GF-D8 (cell line): ENCODE results near the gene KLF11.

ENCODE experiments used
- DNase-seq: peaks from one replicate; lab custom pipeline; 2025; lab: John Stamatoyannopoulos, UW

The KLF11 gene

GRCh38 chr2:10043256-10043905, at the start of gene KLF11:
KLF11 (plus strand) TSS chr2:10043550; CDS start chr2:10043717, 167 bp downstream.
- DNase-seq: peak; percentile 76

GRCh38 chr2:9994462-9994861, 48.9 kb upstream of the KLF11 start:
- DNase-seq: no peak

GRCh38 chr2:9995059-9995458, 48.3 kb upstream of the KLF11 start:
- no peak for DNase-seq

DNA sequence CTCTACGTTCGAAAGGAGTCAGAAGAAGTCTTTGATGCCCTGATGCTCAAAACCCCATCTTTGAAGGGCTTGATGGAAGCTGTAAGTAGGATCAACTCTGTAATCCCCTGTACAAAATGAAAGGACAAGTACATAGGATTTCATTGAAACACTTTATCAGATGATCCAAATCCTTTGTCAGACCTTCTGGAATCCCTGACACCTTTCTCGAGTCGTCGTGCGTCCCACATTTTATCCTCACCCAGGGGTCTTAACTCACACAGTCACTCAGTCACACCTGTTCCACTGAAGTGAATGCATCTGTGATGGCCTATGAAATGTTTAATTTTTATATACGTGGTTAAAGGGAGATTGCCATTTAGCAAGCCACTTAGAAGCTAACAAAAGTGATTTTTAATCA, 47.0 kb upstream of the KLF11 start:
- no peak for DNase-seq

DNA sequence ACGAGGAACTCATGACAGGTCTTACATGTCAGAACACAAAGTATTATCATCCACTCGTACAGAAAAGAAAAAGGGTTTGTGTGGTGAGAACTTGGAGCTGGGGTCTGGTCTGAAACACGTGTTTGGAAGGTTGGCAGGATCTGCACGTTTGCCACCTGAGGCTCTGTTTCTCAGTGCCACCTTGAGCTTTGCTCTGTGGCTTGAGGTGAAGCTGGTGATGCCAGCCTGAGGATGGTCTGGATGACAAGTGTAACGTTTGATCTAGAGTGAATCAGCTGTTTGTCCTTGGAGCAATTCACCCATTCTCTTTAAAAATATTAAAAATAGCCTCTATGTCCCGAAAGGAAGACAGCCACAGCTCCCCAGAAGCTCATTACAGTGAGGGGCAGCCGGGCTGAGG, 45.4 kb upstream of the KLF11 start:
- no peak for DNase-seq

DNA sequence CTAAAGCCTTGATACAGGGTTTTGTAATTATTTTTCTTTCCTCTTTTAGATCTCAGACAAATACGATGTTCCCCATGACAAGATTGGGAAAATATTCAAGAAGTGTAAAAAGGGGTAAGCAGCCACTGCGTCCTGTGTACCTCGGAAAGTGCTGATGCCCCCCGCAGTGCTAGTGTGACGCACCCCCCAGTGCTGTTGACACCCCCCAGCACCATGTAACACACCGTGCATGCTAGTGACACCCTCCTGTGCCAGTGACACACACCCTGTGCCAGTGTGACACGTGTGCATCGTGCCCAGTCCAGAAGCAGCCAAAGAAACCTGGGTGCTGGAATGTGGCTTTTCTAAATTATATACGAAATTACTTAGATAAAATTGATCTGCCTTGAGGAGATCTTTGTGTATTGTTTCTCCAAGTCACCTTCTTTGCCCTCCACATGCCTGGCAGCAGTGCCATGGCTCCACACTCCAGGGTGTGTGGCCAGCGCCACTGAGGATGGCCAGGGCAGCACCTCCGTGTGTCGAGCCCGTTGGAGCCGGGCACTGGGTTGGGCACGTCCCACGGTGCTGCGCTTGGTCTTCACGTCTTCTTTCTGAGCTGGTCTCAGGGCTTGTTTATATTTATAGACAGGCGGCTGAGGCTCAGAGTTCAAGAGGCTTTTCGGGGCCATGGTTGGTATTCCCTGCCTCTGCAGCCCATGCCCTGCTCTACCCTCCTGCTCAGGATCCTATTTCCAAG, 44.3 kb upstream of the KLF11 start:
- no peak for DNase-seq

- DNase-seq: no peak
Observed at GRCh38 chr2:9999693-10000092, 43.7 kb upstream of the KLF11 start.

GRCh38 chr2:10000541-10000940, 42.8 kb upstream of the KLF11 start:
- no peak for DNase-seq

GRCh38 chr2:10001586-10001985, 41.8 kb upstream of the KLF11 start:
- DNase-seq: no peak

- DNase-seq: no peak
Observed at GRCh38 chr2:10002109-10002508, 41.2 kb upstream of the KLF11 start.

DNA sequence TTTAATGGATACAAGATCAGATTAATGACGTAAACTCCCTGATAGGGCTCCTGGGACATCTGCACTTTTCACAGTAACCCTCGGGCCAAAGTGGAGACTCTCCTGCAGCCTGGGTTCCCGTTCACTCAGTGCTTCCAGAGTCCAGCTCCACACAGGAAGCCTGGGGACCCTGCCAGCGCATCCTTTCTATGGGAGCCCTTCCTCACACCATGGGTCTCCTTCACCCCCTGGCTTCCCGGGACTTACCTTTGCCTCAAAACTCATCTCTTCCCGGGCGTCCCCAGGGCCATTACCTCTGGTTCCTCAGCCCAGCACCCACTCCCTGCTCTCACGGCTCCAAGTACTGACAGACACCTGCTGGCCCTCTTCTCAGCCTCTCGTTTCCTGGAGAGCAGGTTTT, 40.7 kb upstream of the KLF11 start:
- no peak for DNase-seq

GRCh38 chr2:10003206-10004125, 39.9 kb upstream of the KLF11 start:
- DNase-seq: no peak

DNA sequence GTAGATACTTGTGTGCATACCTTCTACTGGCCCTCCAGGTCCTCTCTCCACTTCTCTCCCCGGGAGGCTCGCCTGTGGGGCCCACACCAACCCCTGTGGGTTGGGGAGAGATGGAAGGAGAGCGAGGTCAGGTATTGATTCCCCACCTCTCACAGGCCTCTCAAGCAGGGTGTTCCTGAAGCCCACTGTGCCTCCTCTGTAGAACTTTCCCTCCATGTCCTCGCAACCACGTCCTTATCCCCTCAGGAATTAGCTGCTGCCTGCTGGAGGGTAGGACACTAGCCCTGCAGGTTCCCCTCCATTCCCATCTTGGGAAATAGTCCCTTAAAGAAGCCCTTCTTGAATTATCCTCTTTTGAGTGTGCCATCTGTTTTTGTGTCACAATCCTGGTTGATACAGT, 38.9 kb upstream of the KLF11 start:
- no peak for DNase-seq

GRCh38 chr2:10004836-10005235, 38.5 kb upstream of the KLF11 start:
- no peak for DNase-seq

GRCh38 chr2:10005461-10006235, 37.7 kb upstream of the KLF11 start:
- no peak for DNase-seq

DNA sequence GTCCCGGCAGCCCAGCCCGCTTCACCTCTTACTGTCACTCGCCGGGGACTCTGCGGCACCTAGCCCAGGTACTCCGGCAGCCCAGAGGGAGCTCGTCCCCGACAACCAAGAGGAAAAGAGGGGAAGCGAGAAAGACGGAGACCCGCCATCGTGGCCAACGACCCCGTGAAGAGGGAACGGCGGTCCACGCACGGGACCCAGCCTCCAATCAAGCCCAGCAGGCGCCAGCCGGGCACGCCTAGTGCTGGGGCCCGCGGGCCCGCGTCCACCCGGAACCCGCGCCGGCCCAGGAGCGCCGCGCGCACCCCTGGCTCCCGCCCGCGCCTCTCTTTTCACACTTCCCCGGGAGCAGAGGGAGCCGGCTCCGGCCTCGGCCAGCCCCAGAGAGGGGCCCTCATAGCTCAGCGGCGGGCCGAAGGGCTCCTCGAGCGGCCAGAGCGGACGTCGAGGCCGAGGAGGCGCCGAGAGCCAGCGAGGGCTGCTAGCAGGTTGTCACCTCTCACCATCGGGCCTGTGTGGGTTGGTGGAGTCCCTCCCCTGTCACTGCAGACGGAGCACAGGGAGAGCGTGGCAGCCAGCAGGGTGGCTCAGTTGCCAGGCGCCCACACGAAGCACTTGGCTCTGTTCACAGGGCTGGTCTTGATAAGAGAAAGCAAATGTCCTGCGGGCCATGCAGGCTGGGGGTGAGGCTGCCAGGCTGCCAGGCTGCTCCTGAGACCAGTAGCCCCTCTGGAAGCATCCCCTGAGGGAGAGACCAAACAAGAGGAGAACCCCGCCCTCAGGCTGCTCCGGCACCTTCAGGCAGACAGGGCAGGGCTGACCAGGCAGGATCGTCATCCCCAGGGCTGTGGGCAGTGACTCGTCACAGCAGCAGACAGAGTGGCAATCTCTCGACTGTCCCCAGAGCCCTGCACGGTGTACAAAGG, 36.9 kb upstream of the KLF11 start:
- DNase-seq: no peak

- no peak for DNase-seq
Observed at GRCh38 chr2:10007435-10007834, 35.9 kb upstream of the KLF11 start.

DNA sequence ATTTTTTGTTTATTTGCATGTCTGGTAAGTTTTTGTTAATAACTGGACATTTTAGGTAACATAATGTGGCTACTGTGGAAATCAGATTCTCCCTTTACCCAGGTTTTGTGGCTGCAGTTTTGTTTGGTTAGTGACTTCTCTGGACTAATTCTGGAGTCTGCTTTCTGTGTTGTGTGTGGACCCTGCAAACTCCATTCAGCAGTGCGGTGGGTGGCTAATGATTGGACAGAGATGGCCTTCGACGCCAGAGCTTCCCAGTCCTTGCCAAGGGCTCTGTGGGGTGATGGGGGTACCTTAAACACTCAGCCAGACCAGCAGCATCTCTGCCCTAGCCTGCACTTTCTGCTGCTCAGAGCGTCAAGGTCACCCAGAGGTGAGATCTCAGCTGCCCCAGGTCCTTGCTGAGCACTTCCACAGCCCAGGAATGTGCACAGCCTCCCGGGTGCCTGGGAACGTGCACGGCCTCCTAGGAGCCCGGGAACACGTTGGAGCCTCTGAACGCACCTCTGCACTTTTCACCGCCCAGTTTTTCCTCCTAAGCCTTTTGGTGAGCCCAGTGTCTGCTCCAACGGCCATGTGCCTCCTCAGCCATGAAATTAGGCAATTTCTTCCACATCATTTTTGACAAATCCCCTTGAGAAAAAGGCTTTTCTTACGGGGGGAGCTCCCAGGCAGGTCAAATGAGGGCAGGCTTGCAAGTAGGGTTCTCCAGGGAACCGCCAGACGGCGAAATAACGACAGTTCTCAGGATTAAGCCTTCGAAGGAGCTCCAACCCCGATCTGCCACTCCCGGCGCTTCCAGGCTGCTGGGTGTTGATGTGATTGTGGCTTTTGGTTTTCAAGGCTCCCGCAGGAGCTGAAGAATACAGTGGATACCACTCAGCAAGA, 35.2 kb upstream of the KLF11 start:
- DNase-seq: no peak

DNA sequence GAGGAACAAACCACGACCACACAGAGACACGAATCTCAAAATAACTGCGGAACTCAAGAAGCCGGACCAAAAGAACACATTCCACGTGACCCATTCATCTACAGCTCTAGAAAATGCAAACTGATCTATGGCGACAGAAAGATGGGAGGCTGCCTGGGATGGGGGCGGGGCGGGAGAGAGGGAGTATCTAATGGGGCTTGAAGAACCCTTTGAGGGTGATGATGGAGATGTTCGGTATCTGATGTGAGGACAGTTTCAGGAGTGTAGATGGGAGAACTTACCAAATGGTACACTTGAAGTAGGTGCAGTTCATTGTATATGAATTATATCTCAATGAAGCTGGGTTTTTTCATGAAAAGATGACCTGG, 34.6 kb upstream of the KLF11 start:
- DNase-seq: no peak

DNA sequence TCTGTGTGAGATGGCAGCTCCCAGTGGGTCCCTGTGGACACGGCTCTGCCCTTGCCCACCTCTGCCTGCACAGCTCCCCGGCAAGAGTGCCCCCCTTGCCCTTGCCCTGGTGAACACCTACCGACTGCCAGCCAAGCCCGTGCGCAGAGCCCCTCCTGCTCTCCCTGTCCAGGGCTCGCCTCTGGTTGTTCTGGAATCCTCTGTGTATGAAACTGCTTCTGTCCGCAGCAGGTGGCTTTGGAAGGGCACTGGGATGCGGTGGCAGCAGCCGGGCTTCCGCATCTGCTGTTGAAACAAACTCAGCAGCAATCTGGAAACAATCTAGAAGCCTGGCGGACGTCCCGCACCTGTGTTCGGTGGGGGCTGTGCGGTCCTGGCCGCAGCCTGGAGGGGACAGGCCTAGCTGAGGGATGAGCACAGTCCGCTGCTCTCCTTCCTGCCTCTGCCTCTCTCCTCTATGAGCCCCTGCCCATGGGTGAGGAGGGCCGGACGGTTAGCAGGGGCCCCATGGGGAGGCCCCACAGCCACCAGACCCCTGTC, 34.0 kb upstream of the KLF11 start:
- no peak for DNase-seq
